ENCODE results near the gene MCEMP1. TPM values are rescaled to one million over a fixed set of nuclear protein-coding genes. Genes with fewer than 3 reads are reported as not detected.

The MCEMP1 gene
- total RNA-seq, 1 donor from 2014 or later: 184 TPM

- ATAC-seq (peak; percentile 7 to 22), DNase-seq (peak; percentile 81)
- Histone ChIP-seq H3K27ac (peak overlapping the region; percentile 49), H3K9me3 (no peaks in the 10 kb centered on the region), H3K4me3 (peak overlapping the region; percentile 100), H3K27me3 (ENCODE audit: low read depth) (peaks cover 4% of the 10 kb centered on the region), H3K36me3 (no peaks in the 10 kb centered on the region), H3K4me1 (peaks cover 7% of the 10 kb centered on the region)
- intact Hi-C loops (cut with DNase I): no loop called here
- no peak for TF ChIP-seq CTCF (IDR thresholded peaks at IDR 0.05)
Observed at GRCh38 chr19:7676376-7676775, 514 bp upstream of the MCEMP1 start.

- peak overlapping the region; percentile 100 for H3K4me3 ChIP-seq
- ATAC-seq: no peak
- no peak for DNase-seq
Observed at GRCh38 chr19:7677669-7678311, 900 bp downstream of the MCEMP1 start.

GRCh38 chr19:7678971-7679751, 2.3 kb downstream of the MCEMP1 start:
- intact Hi-C loops (cut with DNase I): no loop called here
- Histone ChIP-seq H3K27ac (no peak overlapping the region), H3K36me3 (peaks cover 22% of the 10 kb centered on the region), H3K27me3 (ENCODE audit: low read depth) (peaks cover 4% of the 10 kb centered on the region), H3K4me3 (peak overlapping the region; percentile 100), H3K4me1 (peaks cover 14% of the 10 kb centered on the region), H3K9me3 (no peaks in the 10 kb centered on the region)
- TF ChIP-seq CTCF (IDR thresholded peaks at IDR 0.05): no peak
- ATAC-seq: no peak
- peak; percentile 63 for DNase-seq

More at GRCh38 chr19:7677669-7678311, 900 bp downstream of the MCEMP1 start:
- Histone ChIP-seq H3K27ac (peak overlapping the region; percentile 53), H3K9me3 (no peaks in the 10 kb centered on the region), H3K27me3 (ENCODE audit: low read depth) (peaks cover 4% of the 10 kb centered on the region), H3K36me3 (peaks cover 9% of the 10 kb centered on the region), H3K4me1 (peaks cover 14% of the 10 kb centered on the region)
- intact Hi-C loops (cut with DNase I): no loop called here
- no peak for TF ChIP-seq CTCF (IDR thresholded peaks at IDR 0.05)

- TF ChIP-seq CTCF (IDR thresholded peaks at IDR 0.05): no peak
- intact Hi-C loops (cut with DNase I): loop anchor here (2.0 kb wide), 1 partner anchor 111 kb away; no protein-coding TSS in a partner anchor
- Histone ChIP-seq H3K4me3 (peak overlapping the region; percentile 100), H3K36me3 (peaks cover 29% of the 10 kb centered on the region), H3K27me3 (ENCODE audit: low read depth) (peaks cover 4% of the 10 kb centered on the region), H3K27ac (peak overlapping the region; percentile 92), H3K9me3 (no peaks in the 10 kb centered on the region), H3K4me1 (peaks cover 14% of the 10 kb centered on the region)
- DNase-seq (no peak), ATAC-seq (no peak)
Observed at GRCh38 chr19:7679771-7680605, 3.1 kb downstream of the MCEMP1 start.
